HG03565 (cell line): ENCODE results near the gene TNFAIP2.
"Not testable (repeated sequence)": the region's sequence is repeated elsewhere in the genome, so short reads cannot be mapped to it uniquely, and the experiment has no call there.

ENCODE experiments used
- ATAC-seq: cut with Tn5 transposase; IDR thresholded peaks from one replicate; pipeline ENCODE4 v1.9.1; 2021; ENCODE audit warnings: mild to moderate bottlenecking, moderate library complexity; ENCODE audit not compliant: unreplicated experiment

Gene TNFAIP2

DNA sequence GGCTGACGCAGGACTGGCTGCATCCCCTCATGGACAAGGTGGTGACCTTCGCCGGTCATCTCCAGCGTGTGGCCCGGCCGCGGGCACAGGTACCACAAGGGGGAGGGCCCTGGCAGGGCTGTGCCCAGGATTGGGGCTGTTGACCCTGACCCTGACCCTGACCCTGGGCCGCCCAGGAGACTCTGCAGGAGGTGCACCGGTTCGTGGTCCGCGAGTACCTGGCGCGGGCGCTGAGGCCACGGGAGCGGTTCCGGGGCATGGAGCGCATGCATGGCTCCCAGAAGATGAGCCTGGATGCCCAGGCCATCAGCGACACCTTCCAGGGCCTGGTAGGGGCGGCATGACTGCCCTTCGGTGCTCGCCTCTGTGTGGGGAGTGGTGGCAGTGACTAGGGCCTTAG lies 15.8 kb upstream of the TNFAIP2 start:
- no peak for ATAC-seq

DNA sequence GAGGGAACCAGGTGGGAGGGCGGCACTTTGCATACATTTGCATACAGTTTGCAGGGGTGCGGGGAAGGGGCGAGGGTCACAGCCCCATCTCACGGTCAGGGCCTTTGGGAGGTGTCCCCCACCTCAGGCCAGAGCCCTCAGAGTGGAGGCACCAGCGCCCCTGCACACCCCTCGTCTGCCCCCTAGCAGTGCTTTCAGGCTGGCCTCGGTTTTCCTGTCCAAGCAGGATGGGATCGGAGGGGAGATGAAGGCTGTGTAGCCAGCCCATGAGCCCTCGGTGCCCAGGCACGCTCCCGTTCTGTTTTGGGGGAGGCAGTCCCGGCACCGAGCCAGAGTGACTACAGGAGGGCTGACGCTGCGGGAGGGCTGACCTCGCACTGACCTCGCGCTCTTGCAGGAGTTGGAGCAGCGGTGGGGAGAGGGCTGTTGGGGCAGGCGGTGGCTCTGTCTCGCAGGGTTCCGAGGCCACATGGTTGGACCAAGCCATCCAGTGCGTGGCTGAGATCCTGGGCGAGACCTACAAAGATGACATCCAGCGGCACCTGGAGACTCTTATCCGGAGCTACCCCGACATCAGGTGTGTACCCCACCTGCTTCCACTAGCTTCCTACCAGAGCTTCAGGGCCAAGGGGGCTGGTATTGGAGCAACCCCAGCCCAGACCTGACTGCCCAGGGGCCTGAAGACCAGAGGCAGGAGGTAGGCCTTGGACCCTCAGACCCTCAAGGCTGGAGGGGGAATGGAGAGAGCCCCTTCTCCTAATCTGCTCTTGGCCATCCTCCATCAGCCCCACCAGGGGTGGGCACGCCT lies 15.1 kb upstream of the TNFAIP2 start:
- ATAC-seq = no peak

DNA sequence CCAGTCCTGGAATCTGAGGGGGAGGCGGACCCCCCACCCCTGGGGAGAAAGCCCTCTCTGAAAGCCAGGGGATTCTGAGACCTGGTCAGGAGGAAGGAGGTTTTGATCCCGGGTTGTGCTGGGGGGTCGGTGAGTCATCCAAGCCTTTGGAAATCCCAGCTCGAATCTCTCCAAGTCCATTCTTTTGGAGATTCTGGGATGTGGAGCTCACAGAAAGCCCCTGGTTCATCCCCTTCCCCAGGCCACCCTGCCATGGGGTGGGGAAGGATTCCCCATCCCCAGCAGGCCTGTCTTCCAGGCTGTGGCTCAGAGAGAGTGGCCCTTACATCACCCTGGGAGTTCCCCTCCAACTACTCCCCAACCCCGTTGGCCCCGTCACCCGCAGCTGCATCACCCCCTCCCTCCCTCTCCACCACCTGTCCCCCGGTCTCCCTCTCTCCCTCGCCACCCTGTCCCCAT lies 14.5 kb upstream of the TNFAIP2 start:
- ATAC-seq = no peak

DNA sequence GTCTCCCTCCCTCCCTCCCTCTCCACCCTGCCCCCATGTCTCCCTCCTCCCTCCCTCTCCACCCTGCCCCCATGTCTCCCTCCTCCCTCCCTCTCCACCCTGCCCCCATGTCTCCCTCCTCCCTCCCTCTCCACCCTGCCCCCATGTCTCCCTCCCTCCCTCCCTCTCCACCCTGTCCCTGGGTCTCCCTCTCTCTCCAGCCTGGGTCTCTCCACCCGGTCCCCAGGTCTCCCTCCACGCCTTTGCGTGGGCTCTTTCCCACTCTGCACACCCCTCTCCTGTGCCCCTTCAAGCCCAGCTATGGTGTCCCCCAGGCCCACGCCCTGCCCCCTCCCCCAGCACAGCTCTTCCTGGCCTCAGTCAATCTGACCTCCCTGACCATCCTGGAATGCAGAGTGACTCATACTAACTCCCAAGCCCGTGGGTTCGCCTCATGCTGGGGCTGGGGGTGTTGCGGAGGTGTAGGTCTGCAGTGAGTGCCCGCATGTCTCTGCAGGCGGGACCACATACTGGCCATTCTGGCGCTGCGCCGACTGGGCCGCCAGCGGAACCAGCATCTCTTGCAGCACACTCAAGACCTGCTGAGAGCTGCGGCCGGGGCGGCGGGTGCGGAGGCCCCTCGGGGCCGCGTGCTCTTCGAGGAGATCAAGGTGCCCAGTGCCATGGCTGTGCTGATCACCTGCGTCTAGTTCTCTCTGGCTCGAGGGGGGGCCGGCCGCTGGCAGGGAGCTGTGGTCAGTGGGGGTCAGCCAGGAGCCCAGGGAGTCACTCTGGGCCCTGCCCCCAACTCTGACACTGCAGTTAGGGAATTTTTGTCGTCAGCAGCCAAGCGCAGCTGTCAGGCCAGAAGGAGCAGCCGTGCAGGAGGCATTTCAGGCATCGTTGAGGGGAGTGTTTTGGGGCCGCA lies 13.5 kb upstream of the TNFAIP2 start:
- no peak for ATAC-seq

GRCh38 chr14:103110681-103111231 lies 12.5 kb upstream of the TNFAIP2 start:
- ATAC-seq = no peak

DNA sequence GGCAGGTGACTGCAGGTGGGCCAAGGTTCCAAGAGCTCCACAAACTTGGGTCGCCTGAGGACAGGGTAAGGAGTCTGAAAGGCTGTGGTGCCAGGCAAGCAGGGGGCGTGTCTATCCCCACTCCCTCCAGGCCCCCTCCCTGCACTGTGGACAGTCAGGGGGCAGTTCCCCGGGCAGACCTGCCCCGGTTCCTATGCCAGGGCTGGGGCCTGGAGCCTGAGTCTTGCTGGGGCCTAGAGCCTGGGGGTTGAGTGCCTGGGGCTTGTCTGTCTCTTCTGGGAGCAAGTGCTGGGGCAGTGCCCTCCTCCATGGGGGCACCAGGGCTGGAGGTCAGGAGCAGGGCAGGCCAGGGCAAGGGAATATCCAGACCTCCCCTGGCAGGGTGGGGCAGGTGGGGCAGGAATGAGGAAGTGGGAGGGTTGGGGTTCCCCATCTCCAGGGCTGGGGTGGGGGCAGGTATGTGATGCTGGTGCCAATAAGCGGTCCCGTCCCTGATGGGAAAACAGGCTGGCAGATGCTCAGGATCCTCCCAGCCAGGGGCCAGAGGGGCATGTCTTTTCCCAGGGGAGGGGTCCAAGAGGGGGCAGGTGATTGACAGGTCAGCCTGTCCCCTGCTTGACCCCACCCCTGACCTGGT lies 11.9 kb upstream of the TNFAIP2 start:
- ATAC-seq = no peak

- ATAC-seq = no peak
Measured at GRCh38 chr14:103112400-103113243, 10.6 kb upstream of the TNFAIP2 start.

GRCh38 chr14:103113303-103113702 lies 10.0 kb upstream of the TNFAIP2 start:
- ATAC-seq = no peak

- no peak for ATAC-seq
Measured at GRCh38 chr14:103113774-103114173, 9.5 kb upstream of the TNFAIP2 start.

- ATAC-seq = not testable (repeated sequence)
Measured at GRCh38 chr14:103115086-103115679, 8.1 kb upstream of the TNFAIP2 start.

DNA sequence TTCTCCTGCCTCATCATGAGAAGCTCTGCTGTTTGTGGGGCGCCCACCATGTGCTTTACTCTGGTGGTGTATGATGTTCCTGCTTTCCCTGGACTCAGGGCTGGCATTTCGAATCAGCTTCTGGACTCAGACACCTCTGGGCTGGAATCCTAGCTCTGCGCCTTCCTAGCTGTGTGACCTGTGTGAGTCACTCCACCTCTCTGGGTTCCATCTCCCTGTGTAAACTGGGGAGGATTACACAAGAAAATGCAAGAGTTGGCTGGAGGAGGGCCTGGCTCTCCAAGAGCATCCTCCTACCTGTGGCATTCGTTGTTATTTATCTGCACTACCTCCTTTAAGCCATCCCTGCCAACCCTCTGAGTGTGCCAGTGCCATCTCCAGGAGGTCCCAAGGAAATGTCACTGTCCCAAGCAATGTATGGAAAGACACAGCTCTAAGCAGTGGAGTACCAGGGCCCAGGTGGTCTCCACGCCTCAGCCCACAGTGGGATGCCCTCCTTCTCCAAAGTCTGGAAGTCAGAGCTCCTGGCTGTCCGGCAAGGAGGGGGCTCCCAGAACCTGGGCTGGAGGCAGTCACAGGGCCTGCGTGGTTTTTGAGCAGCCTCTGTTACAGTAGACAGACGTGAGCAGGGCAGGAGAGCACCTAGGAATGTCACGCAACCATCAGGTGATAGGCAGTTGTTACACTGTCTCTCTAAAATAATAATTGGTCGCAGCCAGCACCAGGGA lies 7.3 kb upstream of the TNFAIP2 start:
- ATAC-seq = no peak

- no peak for ATAC-seq
Measured at GRCh38 chr14:103116636-103117035, 6.6 kb upstream of the TNFAIP2 start.

GRCh38 chr14:103117499-103117898 lies 5.8 kb upstream of the TNFAIP2 start:
- not testable (repeated sequence) for ATAC-seq

- ATAC-seq = no peak
Measured at GRCh38 chr14:103118018-103118662, 5.1 kb upstream of the TNFAIP2 start.

- no peak for ATAC-seq
Measured at GRCh38 chr14:103118663-103119404, 4.4 kb upstream of the TNFAIP2 start.

GRCh38 chr14:103119527-103119926 lies 3.7 kb upstream of the TNFAIP2 start:
- not testable (repeated sequence) for ATAC-seq

GRCh38 chr14:103121121-103121845 lies 2.0 kb upstream of the TNFAIP2 start:
- ATAC-seq = no peak
